ENCODE measurements around the gene SH3D21.
A peak's percentile ranks its signal among the peaks of the same experiment; 100 is the strongest.

The SH3D21 gene

DNA sequence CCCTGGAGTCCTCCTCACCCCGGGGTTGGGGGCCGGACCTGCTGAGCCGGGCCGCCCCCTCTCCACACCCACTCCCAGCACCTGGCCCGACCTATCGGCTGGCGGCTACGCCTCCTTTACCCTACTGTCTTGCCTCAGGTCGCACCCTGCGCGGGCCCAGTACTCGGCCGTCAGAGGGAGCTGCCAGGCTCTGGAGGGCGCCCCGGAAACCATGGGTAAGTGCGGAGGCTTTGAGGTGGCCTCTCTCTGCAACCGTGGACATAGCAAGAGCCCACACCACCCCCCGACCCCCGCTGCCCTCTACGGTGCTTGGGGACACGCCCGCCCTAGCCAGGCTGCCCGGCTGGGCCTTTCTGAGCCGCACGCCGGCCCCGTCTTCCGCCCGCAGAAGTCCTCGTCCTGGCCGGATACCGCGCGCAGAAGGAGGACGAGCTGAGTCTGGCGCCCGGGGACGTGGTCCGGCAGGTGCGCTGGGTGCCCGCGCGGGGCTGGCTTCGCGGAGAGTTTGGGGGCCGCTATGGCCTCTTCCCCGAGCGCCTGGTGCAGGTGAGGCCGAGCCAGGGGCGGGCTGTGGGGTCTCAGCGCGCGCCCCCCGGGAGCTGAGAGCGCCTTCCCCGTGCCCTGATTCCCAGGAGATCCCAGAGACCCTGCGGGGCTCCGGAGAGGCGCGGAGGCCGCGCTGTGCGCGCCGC lies at the start of gene SH3D21:
SH3D21 (plus strand) TSS at position 159 of the 692 bp plus-strand sequence; CDS start at position 212, 53 bp downstream.
- peak; percentile 64 for DNase-seq

DNA sequence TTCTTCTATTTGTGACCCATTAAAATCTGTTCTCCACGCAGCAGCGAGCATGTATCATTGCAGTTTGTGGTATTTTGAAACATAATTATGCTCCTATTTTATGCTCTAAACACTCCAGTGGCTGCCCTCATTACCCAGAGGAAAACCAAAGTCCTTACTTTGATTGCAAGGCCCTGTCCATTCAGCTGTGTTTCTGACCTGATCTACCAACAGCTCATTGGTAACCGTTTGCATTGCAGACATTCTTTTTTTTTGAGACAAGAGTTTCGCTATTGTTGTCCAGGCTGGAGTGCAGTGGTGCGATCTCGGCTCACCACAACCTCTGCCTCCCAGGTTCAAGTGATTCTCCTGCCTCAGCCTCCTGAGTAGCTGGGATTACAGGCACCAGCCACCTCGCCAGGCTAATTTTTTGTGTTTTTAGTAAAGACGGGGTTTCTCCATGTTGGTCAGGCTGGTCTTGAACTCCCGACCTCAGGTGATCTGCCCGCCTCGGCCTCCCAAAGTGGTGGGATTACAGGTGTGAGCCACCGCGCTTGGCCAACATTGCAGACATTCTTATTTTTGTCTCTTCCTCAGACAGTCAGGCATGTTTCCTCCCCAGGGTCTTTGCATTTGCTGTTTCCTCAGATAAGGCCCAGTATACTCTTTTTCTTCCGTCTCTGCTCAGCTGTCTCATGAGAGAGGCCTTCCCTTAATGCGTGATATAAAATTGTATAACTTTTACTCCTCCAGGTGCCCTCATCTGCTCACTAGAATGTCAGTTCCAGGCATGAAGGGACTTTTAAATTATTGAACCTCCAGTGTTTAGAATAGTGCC lies 49.4 kb upstream of the SH3D21 start:
- no peak for DNase-seq

- DNase-seq, result no peak
Measured at GRCh38 chr1:36257375-36257767, 48.8 kb upstream of the SH3D21 start.

GRCh38 chr1:36258960-36259344 lies 47.2 kb upstream of the SH3D21 start:
- DNase-seq, result no peak

DNA sequence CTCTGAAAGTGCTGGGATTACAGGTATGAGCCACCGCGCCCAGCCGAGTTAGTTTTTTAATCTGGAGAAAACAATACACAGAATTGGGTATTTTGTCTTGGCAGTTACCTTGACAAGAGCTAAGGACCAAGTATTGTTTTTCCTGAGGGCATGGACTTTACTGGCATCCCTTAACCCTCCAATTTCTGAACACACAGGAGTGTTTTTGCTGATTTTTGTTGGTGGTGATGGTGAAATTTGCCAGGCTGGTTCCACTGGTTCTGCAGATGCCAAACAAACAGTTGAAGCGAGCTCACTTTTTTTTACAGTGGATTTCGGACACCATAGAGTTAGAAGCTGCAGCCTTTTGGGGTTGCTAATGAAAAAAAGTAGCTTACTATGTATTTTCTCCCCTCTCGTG lies 37.2 kb upstream of the SH3D21 start:
- no peak for DNase-seq

GRCh38 chr1:36269408-36269838 lies 36.7 kb upstream of the SH3D21 start:
- DNase-seq, result no peak

GRCh38 chr1:36273024-36273423 lies 33.1 kb upstream of the SH3D21 start:
- no peak for DNase-seq

- no peak for DNase-seq
Measured at GRCh38 chr1:36274201-36274600, 32.0 kb upstream of the SH3D21 start.

DNA sequence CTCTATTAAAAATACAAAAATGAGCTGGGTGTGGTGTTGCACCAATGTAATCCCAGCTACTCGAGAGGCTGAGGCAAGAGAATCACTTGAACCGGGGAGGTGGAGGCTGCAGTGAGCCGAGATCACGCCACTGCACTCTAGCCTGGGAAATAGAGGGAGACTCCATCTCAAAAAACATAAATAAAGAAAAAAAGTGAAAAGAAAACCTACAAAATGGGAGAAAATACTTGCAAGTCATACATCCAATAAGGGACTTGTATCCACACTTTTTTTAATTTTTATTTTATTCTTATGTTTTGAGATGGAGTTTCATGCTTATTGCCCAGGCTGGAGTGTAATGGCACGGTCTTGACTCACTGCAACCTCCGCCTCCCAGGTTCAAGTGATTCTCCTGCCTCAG lies 29.5 kb upstream of the SH3D21 start:
- DNase-seq, result no peak

DNA sequence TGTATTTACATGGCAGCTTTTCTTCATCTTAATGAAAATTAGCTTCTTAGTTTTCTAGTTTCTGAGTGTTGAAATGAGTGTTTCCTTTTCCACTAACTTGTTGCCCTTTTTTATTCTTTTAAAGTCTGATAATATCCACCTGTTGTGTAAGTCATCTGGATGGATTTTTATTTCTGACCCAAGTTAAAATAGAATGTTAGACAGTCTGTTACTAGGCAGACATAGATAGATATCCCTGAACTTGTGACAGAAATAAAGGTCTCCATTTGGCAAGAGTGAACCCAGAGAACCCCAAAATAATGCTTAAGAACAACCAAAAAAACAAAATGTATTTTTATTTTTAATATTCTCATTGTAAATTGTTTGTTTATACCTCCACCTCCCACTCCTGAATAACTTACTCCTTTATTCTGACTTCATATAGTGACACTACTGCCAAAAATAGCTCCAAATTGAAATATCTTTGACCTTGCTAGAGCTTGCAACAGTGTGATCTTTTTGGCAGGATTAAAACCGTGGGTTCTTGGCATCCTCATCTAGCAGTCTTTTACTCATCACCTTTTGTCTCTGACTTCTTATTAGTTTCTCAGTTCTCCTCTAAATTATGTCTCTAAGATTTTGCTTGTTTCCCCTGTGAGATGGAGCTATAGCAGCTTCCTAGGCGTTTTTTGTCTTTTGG lies 26.9 kb upstream of the SH3D21 start:
- DNase-seq, result no peak

DNA sequence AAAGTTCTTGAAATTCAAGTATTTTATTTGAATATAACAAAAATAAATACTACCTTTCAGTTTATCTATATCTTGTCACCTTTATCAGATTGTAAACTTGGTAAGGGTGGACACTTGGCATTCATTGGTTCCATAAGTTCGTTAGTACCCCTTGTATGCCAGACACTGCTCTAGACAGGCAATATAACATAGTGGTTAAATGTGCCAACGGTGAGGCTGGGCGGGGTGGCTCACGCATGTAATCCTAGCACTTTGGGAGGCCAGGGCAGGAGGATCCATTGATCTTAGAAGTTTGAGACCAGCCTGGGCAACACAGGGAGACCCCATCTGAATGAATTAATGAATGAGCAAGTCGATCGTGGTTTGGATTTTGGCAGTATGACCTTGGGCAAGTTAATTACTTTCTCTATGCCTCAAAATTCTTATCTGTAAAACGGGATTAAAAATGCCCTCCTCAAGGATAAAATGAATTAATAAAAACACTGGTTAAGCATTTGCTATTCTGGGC lies 26.3 kb upstream of the SH3D21 start:
- DNase-seq, result no peak

DNA sequence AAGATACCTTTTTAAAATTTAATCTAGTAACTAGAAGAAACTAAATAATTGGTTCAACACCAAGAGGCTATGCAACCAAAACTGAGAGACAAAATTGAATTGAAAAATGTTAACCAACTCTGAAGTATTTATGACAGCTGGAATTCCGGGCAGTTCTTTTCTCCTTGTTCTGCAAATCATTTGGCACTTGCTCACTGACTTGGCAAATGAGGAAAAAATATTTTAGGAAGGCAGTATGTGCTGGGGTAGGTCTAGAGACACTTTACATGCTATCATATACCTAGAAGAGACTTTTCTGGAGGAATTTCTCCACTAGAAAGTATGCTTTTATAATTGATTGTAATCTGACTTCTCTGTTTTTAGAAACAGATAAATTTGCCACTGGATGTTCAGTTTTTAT lies 22.1 kb upstream of the SH3D21 start:
- no peak for DNase-seq

DNA sequence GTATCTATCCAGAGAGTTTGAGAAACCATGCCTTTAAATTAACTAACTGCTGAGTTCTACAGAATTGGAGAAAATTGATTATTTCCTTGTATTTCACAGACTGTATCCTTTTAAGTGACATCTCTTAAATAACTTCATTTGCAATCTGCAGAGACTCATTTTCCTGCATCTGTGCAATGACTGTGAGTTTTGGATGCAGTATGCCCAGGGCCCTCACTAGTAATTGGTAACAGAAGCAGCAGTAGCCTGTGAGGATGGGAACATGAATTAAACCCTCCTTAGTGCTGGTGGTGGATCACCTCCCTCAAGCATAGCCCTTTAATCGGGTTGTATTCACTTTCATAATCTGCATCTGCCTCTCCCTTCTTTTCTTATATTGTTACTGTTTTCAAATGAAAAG lies 21.7 kb upstream of the SH3D21 start:
- no peak for DNase-seq

DNA sequence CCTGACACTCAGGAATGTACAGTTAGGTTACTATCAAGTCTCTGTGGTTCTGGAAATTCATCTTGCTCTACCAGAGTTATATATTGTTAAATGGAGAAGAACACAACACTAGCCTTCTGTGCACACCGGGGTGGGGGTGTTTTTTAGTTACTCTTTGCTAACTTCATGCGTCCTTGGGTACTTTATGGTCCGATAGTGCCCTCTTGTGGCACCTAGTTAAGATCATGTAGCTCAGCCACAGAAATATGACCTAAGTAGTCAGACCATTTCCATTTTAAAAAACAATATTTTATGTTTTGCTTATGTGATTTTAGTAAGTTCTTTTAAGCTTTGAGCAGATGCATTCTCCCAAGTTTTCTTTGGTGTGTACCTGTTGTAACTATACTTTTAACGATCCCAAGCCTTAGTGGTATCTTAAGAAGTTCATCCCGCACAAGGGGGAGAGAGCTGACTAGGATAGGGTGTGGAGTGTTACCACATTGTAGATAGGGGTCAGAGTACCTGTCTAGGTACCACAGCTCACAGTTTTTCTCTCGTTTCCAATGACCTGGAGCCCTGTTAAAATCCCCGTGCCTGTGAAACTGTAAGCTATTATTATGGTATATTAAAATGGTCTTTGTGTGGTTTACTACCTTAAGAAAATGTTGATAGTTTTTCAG lies 20.6 kb upstream of the SH3D21 start:
- no peak for DNase-seq

DNA sequence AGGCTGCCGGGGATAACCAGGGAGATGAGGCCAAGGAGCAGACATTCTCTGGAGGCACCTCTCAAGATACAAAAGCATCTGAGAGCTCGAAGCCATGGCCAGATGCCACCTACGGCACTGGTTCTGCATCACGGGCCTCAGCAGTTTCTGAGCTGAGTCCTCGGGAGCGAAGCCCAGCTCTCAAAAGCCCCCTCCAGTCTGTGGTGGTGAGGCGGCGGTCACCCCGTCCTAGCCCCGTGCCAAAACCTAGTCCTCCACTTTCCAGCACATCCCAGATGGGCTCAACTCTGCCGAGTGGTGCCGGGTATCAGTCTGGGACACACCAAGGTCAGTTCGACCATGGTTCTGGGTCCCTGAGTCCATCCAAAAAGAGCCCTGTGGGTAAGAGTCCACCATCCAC lies 19.4 kb upstream of the SH3D21 start:
- no peak for DNase-seq

GRCh38 chr1:36287595-36287994 lies 18.6 kb upstream of the SH3D21 start:
- no peak for DNase-seq

DNA sequence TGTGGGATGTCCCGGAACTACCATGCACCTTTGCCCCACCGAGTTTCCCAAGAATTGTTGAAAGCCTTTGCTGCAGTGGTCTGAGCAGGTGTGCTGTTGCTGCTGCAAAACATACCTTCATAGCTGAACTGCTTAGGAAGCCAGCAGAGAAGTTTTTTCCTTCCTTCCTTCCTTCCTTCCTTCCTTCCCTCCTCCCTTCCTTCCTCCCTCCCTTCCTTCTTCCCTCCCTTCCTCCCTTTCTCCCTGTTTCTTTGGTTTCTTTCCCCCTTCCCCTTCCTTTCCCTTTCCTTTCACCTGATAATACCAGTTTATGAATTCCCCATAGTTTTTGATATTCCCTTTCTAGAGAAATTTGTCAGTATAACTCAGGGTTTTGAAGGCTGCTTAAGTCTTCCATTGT lies 10.8 kb upstream of the SH3D21 start:
- no peak for DNase-seq

GRCh38 chr1:36297062-36297461 lies 9.1 kb upstream of the SH3D21 start:
- DNase-seq, result no peak

GRCh38 chr1:36298640-36299039 lies 7.5 kb upstream of the SH3D21 start:
- DNase-seq, result no peak

DNA sequence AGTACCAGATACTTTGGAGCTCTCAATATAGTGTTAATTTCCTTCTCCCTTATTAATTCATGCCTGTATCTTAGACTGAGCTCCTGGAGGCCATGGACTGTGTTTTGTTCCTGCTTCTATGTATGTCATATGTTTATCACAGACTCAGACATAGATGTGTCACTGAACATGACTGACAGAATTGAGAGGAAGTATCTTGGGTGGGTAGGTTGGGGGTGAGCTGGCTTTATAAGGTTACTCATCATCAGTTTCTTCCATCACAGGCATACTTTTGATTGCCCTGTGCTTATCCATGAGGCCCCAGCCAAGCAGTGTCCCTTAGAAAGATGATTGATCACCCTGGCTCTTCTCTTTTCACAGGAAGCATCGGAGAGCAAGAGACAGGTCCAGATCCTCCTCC lies 5.6 kb upstream of the SH3D21 start:
- DNase-seq, result no peak

DNA sequence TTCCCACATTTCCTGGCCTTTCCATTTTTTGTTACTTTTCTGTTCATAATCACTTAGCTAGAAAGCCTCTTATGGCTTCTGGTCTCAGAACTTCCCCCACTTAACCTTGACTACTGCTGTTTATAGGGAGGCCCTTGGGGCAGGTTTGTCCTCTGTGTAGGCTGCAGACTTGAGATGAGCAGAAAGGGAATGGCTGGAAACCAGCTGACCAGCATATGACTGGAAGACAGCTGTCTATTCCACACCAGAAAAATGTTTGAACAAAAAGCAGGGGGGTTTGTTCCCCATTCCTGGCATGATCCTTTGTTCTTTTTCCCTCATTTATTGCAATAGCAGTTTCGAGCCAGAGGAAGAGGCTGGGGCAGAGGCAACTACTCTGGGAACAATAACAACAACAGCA lies 4.9 kb upstream of the SH3D21 start:
- DNase-seq, result no peak

GRCh38 chr1:36303244-36303643 lies 2.9 kb upstream of the SH3D21 start:
- no peak for DNase-seq

Data from activated T-cell treated with anti-CD3 and anti-CD28 coated beads, Interleukin-2, amount 50 U/mL, for 1 hour (primary cell).